ENCODE measurements around the gene WDR27. TPM values are rescaled to one million over a fixed set of nuclear protein-coding genes. Genes with fewer than 3 reads are reported as not detected.
A peak's percentile ranks its signal among the peaks of the same experiment; 100 is the strongest.
"Not testable (repeated sequence)": the region's sequence is repeated elsewhere in the genome, so short reads cannot be mapped to it uniquely, and the experiment has no call there.

Gene WDR27
- total and polyA plus RNA-seq, 2 experiments from 2014 or later = 54.4 to 83.0 TPM

DNA sequence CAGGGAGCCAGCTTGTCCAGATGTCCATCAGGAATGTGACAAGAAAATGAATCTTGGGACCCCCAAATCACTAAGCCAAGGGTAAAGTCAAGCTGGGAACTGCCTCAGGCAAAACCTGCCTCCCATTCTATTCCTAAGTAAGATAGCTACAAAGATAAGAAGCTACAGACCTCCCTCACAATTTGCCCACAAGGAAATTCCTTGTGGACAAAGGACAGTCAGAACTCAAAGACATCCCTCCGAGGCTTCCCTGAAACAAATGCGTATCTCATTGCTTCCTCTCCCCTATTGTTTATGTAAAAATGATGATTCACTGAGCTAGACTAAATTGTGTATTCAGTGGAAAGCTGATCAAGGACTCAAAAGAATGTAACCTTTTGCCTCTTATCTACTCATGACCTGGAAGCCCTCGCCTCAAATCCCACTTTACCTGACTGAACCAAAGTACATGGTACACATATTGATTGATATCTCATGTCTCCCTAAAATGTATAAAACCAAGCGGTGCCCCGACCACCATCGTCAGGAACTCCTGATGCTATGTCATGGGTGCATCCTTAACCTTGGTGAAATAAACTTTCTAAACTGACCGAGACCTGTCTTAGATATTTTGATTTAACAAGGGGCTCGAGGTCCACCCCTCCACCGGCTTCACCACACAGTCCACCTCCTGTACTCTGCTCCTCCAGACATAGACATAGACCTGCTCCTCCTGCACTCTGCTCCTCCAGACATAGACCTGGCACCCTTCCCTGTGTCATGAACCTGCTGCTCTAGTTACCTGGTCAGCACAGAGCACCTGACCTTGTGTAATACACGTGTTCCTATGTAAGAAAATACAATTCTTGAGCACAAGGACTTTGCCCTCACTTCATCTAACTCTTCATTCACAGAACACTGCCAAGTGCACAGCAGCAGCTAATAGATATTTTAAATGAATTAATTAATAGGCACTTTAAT, 81.4 kb downstream of the WDR27 start:
- H3K9me3 ChIP-seq (ENCODE audit: low read depth) = no peaks in the 10 kb centered on the region
- H3K27ac ChIP-seq = no peak overlapping the region
- no peaks in the 10 kb centered on the region for H3K36me3 ChIP-seq
- H3K27me3 ChIP-seq = no peaks in the 10 kb centered on the region
- no peak overlapping the region for H3K4me3 ChIP-seq
- DNase-seq (ENCODE audit: low read depth in 1 of 2, low spot score in 1 of 2) = peak in 1 of 2 donors; percentile 15
- TF ChIP-seq CTCF (IDR thresholded peaks at IDR 0.05; ENCODE audit: low read depth, low read length) = no peak
- H3K4me1 ChIP-seq (ENCODE audit: low read depth) = no peaks in the 10 kb centered on the region

- Histone ChIP-seq H3K9me3 (ENCODE audit: low read depth) (no peaks in the 10 kb centered on the region), H3K36me3 (no peaks in the 10 kb centered on the region), H3K4me1 (ENCODE audit: low read depth) (no peaks in the 10 kb centered on the region), H3K4me3 (no peak overlapping the region), H3K27ac (no peak overlapping the region), H3K27me3 (no peaks in the 10 kb centered on the region)
- no peak for TF ChIP-seq CTCF (IDR thresholded peaks at IDR 0.05; ENCODE audit: low read depth, low read length)
- peak in 1 of 2 donors; percentile 7 for DNase-seq (ENCODE audit: low read depth in 1 of 2, low spot score in 1 of 2)
These were observed 82.2 kb downstream of the WDR27 start for GRCh38 chr6:169619650-169620049.

GRCh38 chr6:169618526-169619490, 83.0 kb downstream of the WDR27 start:
- DNase-seq (ENCODE audit: low read depth in 1 of 2, low spot score in 1 of 2) = peak in 1 of 2 donors; percentile 78
- Histone ChIP-seq H3K27ac (no peak overlapping the region), H3K4me1 (ENCODE audit: low read depth) (no peaks in the 10 kb centered on the region), H3K36me3 (no peaks in the 10 kb centered on the region), H3K4me3 (no peak overlapping the region), H3K9me3 (ENCODE audit: low read depth) (no peaks in the 10 kb centered on the region), H3K27me3 (no peaks in the 10 kb centered on the region)
- TF ChIP-seq CTCF (IDR thresholded peaks at IDR 0.05; ENCODE audit: low read depth, low read length) = no peak

GRCh38 chr6:169617562-169617961, 84.3 kb downstream of the WDR27 start:
- Histone ChIP-seq H3K27ac (no peak overlapping the region), H3K27me3 (no peaks in the 10 kb centered on the region), H3K4me3 (no peak overlapping the region), H3K36me3 (no peaks in the 10 kb centered on the region), H3K9me3 (ENCODE audit: low read depth) (no peaks in the 10 kb centered on the region), H3K4me1 (ENCODE audit: low read depth) (no peaks in the 10 kb centered on the region)
- TF ChIP-seq CTCF (IDR thresholded peaks at IDR 0.05; ENCODE audit: low read depth, low read length) = no peak
- no peak for DNase-seq (ENCODE audit: low read depth in 1 of 2, low spot score in 1 of 2)

DNA sequence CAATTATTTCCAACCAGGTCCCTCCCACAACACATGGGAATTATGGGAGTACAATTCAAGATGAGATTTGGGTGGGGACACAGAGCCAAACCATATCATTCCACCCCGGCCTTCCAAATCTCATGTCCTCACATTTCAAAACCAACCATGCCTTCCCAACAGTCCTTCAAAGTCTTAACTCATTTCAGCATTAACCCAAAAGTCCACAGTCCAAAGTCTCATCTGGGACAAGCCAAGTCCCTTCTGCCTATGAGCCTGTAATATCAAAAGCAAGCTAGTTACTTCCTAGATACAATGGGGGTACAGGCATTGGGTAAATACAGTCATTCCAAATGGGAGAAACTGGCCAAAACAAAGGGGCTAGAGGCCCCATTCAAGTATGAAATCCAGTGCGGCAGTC, 93.2 kb downstream of the WDR27 start:
- not testable (repeated sequence) for H3K27me3 ChIP-seq; H3K27ac ChIP-seq; DNase-seq (ENCODE audit: low read depth in 1 of 2, low spot score in 1 of 2); H3K9me3 ChIP-seq (ENCODE audit: low read depth); H3K4me1 ChIP-seq (ENCODE audit: low read depth); H3K36me3 ChIP-seq; H3K4me3 ChIP-seq
